Heart right ventricle (tissue), 16 donors: Measurements from ENCODE around the gene XIRP2. TPM values are rescaled to one million over a fixed set of nuclear protein-coding genes. Genes with fewer than 3 reads are reported as not detected.
A peak's percentile ranks its signal among the peaks of the same experiment; 100 is the strongest.

Experiments used
- ATAC-seq, 8 donors: fragments of 200-7000 bp; cut with Tn5 transposase; one replicate each; pipeline ENCODE4 v1.9.1; 2020; ENCODE audit warnings: mild to moderate bottlenecking in 8 of 8, moderate library complexity in 8 of 8, moderate number of reproducible peaks in 1 of 8
- DNase-seq, 2 donors: peaks; one replicate each; pipeline ENCODE4 v3.0.0-alpha.2; 2020
- H3K27ac ChIP-seq, 10 donors: fragments of 200-600 bp; sonication (generic) in 2 of 10; one replicate each; pipeline versions ENCODE4 v1.5.0 to v1.8.0; 2020 to 2022; ENCODE audit warnings: mild to moderate bottlenecking in 3 of 10
- H3K27me3 ChIP-seq, 7 donors: fragments of 200-600 bp; one replicate each; pipeline ENCODE4 v1.8.0; 2021 to 2022; ENCODE audit warnings: mild to moderate bottlenecking in 2 of 7
- H3K36me3 ChIP-seq, 9 donors: fragments of 200-600 bp; sonication (generic) in 1 of 9; one replicate each; pipeline versions ENCODE4 v1.5.0 to v1.8.0; 2020 to 2022; ENCODE audit warnings: mild to moderate bottlenecking in 2 of 9
- H3K4me1 ChIP-seq, 9 donors: fragments of 200-600 bp; sonication (generic) in 1 of 9; one replicate each; pipeline versions ENCODE4 v1.5.0 to v1.8.0; 2020 to 2022; ENCODE audit warnings: mild to moderate bottlenecking in 4 of 9
- H3K4me3 ChIP-seq, 10 donors: fragments of 200-600 bp; sonication (generic) in 2 of 10; one replicate each; pipeline versions ENCODE4 v1.5.0 to v1.8.0; 2020 to 2022; ENCODE audit warnings: mild to moderate bottlenecking in 7 of 10, moderate library complexity in 2 of 10
- H3K9me3 ChIP-seq, 11 donors: fragments of 200-600 bp in 10 of 11; sonication (generic) in 2 of 11; one replicate each; pipeline versions ENCODE4 v1.5.0 to v1.8.0; 2013 to 2022; ENCODE audit warnings: mild to moderate bottlenecking in 2 of 11, control low read depth in 1 of 11, moderate library complexity in 1 of 11
- CTCF ChIP-seq, 9 donors: fragments of 200-600 bp; sonication (generic) in 2 of 9; IDR thresholded peaks; one replicate each; pipeline versions ENCODE4 v1.5.0 to v1.8.0; 2021 to 2022; ENCODE audit warnings: antibody characterized with exemption in 9 of 9, mild to moderate bottlenecking in 5 of 9, moderate library complexity in 1 of 9
- WGBS, 2 donors: extraction: QIAGEN DNeasy Blood & Tissue Kit; methylation state at CpG; one replicate each; pipeline ENCODE4 v1.1.7; 2013; ENCODE audit warnings: inconsistent platforms in 1 of 2; 5-methylcytosine and 5-hydroxymethylcytosine counted together
- intact Hi-C, 10 donors: fragments of 100-400 bp; cut with DNase I; formaldehyde crosslinking; loops; one replicate each; pipeline versions ENCODE4 v1.11.1 to v1.14.2; 2022
- polyA plus RNA-seq, 2 donors: library from polyadenylated mRNA; stranded (reverse); fragments of 200-250 nt; gene quantifications; one replicate each; pipeline ENCODE4 v1.2.3, GENCODE V29; 2013
- total RNA-seq, 10 donors: library from RNA; stranded (reverse); fragmentation: NEBNext Ultra II Directional in 3 of 10; extraction: Animal tissue kit (Norgen Biotek cat#: 25700) in 3 of 10; gene quantifications; one replicate each; pipeline versions ENCODE4 v1.2.1 to v1.2.4, GENCODE V29; 2021 to 2023
- donor health status: Arrhythmogenic right ventricular cardiomyopathy.
- donor health status: ischemic (EF 13 %, LVEDD 7.1; RV severe dilation, severe dysfunction).
- donor health status: healthy with polysubstance abuse.
- donor health status: DM: no; HTN: yes; CAD: no.
- donor health status: DM: no; HTN: no; CAD: no.
- donor health status: ischemic (EF 25% LVEDD 6.9; RV normal size, moderate dysfunction).
- donor health status: ischemic (EF 25% LVEDD 5.7; RV mildly dilated, moderate dysfunction).
- donor health status: healthy.
- donor health status: DM: yes; HTN: yes; CAD: no.
- donor health status: Ischemic cardiomyopathy.
- donor health status: ischemic (EF 35%, LVEDD 5.7; RV mildly dilated, moderate dysfunction).
- donor health status: nonischemic (EF 11% LVEDD 7.7; RV severe dilation, severe dysfunction).
- donor health status: DM: yes; HTN: yes; CAD: no.
- donor health status: PGD.
- donor health status: ischemic (EF 29% LVEDD 5.4; RV normal size, mild dysfunction).
- donor health status: nonischemic (EF 23%, LVEDD 6.1; RV moderate dilation, normal function).

XIRP2 gene
- total and polyA plus RNA-seq, 12 donors, result 145 to 1,255 (median 577) TPM

GRCh38 chr2:167140767-167141166 lies 252.5 kb downstream of the XIRP2 start:
- Histone ChIP-seq H3K4me1 (peaks cover 0 to 20% (median 7%) of the 10 kb centered on the region in 9 donors), H3K4me3 (peak overlapping the region in 1 of 10 donors; percentile 12), H3K27me3 (no peaks in the 10 kb centered on the region), H3K36me3 (no peaks in the 10 kb centered on the region), H3K9me3 (no peaks in the 10 kb centered on the region), H3K27ac (peak overlapping the region in 6 of 10 donors; percentile 9 to 85 (median 78))
- peak; percentile 85 to 99 (median 97) for ATAC-seq
- DNase-seq, result peak in 1 of 2 donors; percentile 61
- intact Hi-C loops, result loop anchor here in 4 of 10 donors (2.0 to 5.0 kb wide), 3 partner anchors 47 to 753 kb away; no protein-coding TSS in a partner anchor
- no peak for TF ChIP-seq CTCF (IDR thresholded peaks at IDR 0.05)
- WGBS, 2 donors, result 7 to 18% methylated on average over 4 of the region's 4 CpGs

- Histone ChIP-seq H3K36me3 (no peaks in the 10 kb centered on the region), H3K27me3 (no peaks in the 10 kb centered on the region), H3K27ac (peak overlapping the region in 6 of 10 donors; percentile 23 to 85 (median 68)), H3K4me1 (peaks cover 0 to 20% (median 7%) of the 10 kb centered on the region in 9 donors), H3K4me3 (no peak overlapping the region), H3K9me3 (no peaks in the 10 kb centered on the region)
- ATAC-seq (peak in 2 of 8 donors; percentile 32 to 50), DNase-seq (no peak)
- WGBS, 2 donors, result 30 to 54% methylated on average over 2 of the region's 2 CpGs
- no peak for TF ChIP-seq CTCF (IDR thresholded peaks at IDR 0.05)
- intact Hi-C loops, result loop anchor here in 3 of 10 donors (5.0 kb wide), 2 partner anchors 45 to 755 kb away; no protein-coding TSS in a partner anchor
These were observed 254.3 kb downstream of the XIRP2 start for GRCh38 chr2:167142554-167142953.

- Histone ChIP-seq H3K9me3 (no peaks in the 10 kb centered on the region), H3K36me3 (no peaks in the 10 kb centered on the region), H3K27me3 (no peaks in the 10 kb centered on the region), H3K4me3 (no peak overlapping the region), H3K27ac (no peak overlapping the region), H3K4me1 (peaks cover 0 to 20% (median 7%) of the 10 kb centered on the region in 9 donors)
- no peak for TF ChIP-seq CTCF (IDR thresholded peaks at IDR 0.05)
- intact Hi-C loops, result loop anchor here in 3 of 10 donors (5.0 kb wide), 2 partner anchors 43 to 757 kb away; no protein-coding TSS in a partner anchor
- 26 to 31% methylated on average over 5 of the region's 5 CpGs for WGBS, 2 donors
- DNase-seq, result no peak
- no peak for ATAC-seq
These were observed 256.1 kb downstream of the XIRP2 start for GRCh38 chr2:167144179-167144898.

GRCh38 chr2:167147271-167147941 lies 259.1 kb downstream of the XIRP2 start:
- TF ChIP-seq CTCF (IDR thresholded peaks at IDR 0.05), result no peak
- WGBS, 2 donors, result 72 to 87% methylated on average over 6 of the region's 6 CpGs
- DNase-seq (no peak), ATAC-seq (no peak)
- H3K27ac ChIP-seq, result no peak overlapping the region
- intact Hi-C loops, result loop anchor here in 2 of 10 donors (5.0 kb wide), 2 partner anchors 35 to 40 kb away; no protein-coding TSS in a partner anchor
- peaks cover 0 to 10% (median 0%) of the 10 kb centered on the region in 9 donors for H3K4me1 ChIP-seq
- H3K4me3 ChIP-seq, result no peak overlapping the region
- H3K27me3 ChIP-seq, result no peaks in the 10 kb centered on the region
- no peaks in the 10 kb centered on the region for H3K9me3 ChIP-seq
- no peaks in the 10 kb centered on the region for H3K36me3 ChIP-seq
